ENCODE measurements around the gene ARAP1. TPM values are rescaled to one million over a fixed set of nuclear protein-coding genes. Genes with fewer than 3 reads are reported as not detected.

The ARAP1 gene
- total RNA-seq, 1 donor from 2014 or later, result 106 TPM

DNA sequence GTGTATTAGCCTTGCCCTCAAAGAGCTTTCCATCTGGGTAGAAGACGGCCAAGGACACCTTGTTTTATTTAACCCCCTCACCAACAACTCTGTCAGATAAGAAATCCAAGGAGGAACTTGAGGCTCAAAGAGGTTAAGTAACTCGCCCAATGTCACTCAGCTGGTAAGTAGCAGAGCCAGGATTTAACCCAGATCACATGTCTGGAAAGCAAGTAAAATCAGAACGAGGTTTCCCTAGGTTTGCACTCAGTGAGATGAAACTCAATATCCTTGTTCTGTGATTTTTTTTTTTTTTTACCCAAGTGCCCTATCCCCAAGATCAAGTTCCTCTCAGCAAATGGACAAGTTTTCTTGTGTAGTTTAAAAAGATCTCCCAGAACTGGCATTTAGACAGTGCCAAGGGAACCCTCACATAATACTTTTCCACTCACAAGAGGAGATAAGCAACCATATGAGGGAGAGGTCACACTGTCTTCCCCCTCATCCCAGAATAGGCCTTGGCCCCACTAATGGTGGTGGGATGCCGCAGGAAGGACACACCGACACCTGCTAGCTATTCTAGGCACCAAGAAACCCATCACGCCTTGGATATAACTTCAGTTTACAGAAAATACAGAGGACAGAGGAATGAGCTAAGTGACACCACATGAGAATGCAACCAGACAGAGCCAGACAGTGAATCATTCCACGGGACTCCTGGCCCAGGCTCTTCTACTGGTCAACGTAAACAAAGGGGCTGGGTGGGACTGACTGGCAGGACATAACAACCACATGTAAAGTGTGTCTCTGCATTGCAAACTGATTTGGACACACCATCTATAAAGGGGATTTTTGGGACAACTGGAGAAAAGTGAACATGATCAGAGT is 8.6 kb upstream of the ARAP1 start:
- DNase-seq, result no peak

GRCh38 chr11:72759468-72759985 is 7.3 kb upstream of the ARAP1 start:
- DNase-seq, result no peak

GRCh38 chr11:72758690-72759389 is 6.6 kb upstream of the ARAP1 start:
- peak; percentile 63 for DNase-seq

- no peak for DNase-seq
Measured at GRCh38 chr11:72758304-72758689, 6.1 kb upstream of the ARAP1 start.

DNA sequence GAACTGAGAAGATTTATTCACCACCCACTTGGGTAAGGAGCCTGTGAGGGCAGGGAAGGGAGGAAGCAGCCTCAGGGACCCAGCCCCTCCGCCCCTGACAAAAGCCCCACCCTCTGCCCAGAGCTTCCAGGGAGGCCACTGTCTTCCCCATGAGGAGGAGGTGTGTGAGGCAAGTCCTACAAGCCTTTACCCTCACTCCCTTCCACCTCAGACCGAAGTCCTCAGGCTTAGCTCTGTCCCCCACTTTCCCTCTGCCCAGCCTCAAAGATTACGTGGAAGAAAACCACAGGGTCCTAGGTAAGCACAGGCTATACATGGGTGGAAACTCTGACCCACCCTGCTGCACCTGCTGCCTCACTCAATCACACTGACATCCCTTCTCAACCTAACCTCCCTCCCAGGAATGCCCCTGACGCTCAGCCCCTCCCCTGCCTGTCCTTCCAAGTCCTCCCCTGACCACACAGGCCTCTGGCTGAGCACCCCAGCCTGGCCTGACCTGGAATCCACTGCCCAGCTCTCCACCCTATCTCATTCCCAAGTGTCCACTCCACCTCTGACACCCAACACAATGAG is 3.6 kb upstream of the ARAP1 start:
- DNase-seq, result peak; percentile 54

GRCh38 chr11:72754544-72755155 is 2.4 kb upstream of the ARAP1 start:
- no peak for DNase-seq

DNA sequence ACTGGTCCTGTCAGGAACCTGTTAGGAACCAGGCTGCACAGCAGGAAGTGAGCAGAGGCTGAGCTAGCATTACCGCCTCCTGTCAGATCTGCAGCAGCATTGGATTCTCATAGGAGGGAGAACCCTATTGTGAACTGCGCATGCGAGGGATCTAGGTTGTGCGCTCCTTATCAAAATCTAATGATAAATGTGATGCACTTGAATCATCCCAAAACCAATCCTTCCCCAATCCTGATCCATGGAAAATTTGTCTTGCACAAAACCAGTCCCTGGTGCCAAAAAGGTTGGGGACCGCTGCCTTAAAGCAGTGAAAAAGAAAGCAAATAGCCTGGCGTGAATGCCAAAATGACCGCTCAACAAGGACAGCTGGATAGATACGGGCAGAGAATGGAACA is 1.9 kb upstream of the ARAP1 start:
- DNase-seq, result no peak

DNA sequence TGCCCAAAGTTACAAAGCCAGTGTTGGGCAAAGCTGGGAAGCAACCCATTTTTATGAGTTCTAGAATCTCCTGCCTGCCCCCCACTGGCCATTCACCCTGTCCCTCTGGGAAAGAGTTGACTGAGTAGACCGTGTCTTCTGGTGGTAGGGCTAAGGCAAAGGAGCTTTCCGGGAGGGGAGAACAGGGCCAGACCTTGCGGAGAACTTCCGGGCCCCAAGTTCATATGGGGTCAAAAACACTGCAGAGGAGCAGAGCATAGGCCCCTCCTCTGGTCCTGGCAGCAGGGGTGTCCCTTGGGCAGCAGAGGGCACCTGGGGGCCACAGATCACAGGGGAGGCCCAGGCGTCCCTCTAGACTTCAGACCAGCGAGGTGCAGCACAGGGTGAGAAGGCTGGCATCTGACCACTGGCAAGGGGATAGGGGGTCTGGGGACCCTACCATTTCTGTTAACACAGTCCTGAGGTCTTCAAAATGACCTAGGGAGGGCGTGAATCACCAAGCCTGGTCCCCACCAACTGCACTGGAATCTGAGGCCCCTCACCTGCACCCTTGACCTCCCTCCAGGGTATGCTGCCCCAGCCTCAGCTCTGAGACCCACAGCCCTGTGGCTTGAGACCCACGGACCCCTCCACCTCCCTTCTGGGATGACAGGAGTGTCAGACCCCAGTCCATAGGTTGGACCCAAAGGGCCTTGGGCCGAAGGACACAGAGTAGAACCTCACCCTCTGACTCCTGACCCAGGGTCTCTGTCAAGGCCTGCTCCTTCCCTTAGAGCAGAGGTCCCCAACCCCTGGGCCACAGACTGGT is 1.3 kb upstream of the ARAP1 start:
- DNase-seq, result no peak

DNA sequence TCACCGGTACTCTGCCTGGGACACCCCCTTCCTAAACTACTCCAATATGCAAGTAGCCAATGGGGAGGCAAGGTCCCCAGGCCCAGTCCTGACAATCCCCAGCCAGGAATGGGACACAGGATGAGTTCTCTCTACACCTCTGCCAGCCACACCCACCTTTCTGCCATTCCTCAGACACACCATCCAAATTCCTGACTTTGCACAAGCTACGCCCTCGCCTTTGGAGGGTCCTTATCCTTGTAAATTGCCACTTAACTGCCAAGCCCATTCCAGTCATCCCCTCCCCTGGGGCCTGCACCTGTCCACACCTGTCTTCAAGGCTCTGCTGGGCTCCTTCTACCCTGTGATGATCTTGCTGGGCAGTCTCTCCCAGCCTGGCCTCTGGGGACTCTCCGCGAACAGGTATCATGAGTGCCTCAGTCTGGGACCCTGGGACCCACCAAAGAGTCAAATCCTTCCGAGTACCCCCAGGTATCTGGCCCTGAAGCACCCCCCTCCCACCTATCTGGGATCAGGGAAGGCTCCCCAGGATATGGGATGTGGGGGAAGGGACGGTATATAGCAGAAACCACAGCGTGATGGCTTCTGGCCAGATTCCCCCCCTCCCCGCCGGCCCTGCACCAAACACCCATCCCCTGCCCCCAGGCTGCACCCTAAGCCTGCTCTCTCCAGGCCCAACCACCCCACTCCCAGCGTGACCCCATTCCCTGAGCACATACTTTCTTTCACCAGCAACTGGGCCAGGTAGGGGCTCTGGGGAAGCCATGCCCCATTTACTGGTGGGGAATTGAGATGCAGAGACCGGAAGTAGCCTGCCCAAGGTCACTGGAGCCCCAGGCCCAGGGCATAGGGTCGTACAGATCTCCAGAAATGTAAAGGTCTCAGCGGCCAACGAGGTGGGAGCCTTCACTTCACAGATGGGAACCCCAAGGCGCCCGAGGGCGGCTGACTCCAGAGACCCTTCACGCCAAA is 806 bp downstream of the ARAP1 start:
- DNase-seq, result no peak

DNA sequence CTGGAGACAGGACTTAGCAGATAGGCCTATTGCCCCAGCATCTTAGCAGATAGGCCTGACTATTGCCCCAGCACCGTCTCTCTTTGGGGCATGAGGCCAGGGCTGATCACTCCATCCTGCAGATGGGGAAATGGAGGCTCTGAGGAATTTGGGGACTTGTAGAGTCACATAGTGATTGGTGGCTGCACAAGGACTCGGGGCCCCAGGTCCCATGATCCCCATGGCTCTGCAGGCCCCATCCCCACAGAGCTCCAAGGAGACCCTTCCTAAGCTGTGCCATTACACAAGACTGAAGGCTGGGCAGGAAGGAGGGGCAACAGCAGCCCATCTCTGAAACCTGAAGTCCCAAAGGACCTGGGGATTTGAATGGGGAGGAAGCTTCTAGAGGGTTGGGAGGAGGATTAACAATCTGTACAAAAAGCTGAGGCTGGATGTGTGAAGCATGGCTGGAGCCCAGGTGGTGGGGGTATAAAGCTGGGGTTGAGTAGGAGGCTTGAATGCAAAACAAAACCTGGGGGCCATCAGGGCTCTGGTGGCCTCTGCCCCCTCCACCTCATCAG is 1.6 kb downstream of the ARAP1 start:
- DNase-seq, result no peak

GRCh38 chr11:72750086-72750485 is 2.1 kb downstream of the ARAP1 start:
- DNase-seq, result no peak

DNA sequence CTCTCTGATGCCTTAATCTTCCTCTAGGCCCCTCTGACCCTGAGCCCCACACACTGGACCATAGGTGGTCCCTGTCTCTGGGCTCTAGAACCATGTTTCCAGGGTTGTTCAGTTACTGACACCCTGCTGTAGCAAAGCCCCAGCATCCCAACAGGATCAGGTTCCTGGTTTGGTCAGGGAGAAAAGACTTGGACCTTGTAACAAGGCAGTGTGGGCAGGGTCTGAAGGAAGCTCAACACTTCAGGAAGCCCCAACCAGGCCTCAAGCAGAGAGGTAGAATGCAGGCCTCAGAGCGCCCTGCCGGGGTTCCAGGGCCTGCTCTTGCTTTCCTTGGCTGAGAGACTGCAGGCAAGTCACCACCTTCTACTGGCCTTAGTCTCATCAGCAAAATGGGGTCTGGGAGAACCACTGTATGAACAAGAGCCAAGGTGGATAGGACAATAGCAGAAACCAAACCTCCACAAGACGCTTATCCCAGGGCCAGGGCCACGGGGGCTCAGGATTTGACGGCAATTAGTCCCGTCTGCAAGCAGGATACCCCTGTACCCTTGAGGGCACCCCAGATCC is 4.8 kb downstream of the ARAP1 start:
- DNase-seq, result no peak

GRCh38 chr11:72746821-72747220 is 5.4 kb downstream of the ARAP1 start:
- no peak for DNase-seq

DNA sequence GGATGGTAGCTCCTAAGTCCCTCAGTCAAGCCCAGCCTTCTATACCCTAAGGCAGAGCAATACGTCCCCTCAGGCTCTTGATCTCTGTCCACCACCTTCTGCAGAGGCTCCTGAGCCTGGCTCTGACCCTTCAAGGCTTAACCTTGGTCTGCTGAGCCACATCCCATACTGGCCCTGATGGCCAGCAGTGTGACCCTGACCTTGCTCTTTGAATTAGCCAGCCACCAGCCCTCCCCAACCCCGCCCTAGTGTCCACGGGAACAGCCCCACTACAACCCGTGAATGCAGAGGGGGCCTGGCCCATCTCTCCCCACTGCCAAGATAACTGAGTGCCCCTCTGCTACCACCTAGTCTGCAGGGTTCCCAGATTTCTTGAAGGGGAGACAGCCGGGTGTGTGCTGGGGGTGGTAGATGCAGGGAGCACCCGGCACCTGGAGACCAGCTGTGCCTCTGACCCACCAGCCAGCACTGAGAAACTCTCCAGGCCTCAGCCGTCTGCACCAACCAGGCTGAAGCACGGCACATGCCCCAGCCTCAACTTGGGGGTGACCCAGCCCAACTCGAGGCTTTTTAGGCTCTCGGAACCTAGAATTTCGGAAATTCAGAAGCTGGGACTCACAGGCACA is 6.2 kb downstream of the ARAP1 start:
- no peak for DNase-seq

DNA sequence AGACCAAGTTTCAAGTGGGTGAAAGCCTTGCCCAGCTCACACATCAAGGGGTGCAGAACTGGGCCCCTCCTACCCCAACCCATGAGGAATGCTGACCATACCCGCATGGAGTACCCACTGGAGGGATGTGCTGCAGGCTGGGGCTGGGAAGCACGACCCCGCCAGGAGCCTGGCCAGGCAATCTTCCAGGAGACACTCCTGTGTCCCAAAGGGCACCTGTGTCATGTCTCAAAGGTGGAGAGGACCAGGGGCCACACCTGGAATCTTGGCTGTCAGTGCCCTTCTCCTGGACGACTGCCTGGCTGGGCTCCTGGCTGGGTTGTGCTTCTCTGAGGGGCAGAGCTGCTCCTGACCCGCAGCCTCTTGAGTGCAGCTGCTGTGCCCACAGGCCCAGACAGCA is 6.7 kb downstream of the ARAP1 start:
- DNase-seq, result peak; percentile 38

GRCh38 chr11:72744474-72744873 is 7.7 kb downstream of the ARAP1 start:
- DNase-seq, result no peak

GRCh38 chr11:72743321-72744221 is 8.6 kb downstream of the ARAP1 start:
- no peak for DNase-seq
